ENCODE data around the gene ATXN2. TPM values are rescaled to one million over a fixed set of nuclear protein-coding genes. Genes with fewer than 3 reads are reported as not detected.
"Not testable (repeated sequence)": the region's sequence is repeated elsewhere in the genome, so short reads cannot be mapped to it uniquely, and the experiment has no call there.

ATXN2 gene
- total RNA-seq, 1 experiment from 2014 or later, result 72.9 TPM

DNA sequence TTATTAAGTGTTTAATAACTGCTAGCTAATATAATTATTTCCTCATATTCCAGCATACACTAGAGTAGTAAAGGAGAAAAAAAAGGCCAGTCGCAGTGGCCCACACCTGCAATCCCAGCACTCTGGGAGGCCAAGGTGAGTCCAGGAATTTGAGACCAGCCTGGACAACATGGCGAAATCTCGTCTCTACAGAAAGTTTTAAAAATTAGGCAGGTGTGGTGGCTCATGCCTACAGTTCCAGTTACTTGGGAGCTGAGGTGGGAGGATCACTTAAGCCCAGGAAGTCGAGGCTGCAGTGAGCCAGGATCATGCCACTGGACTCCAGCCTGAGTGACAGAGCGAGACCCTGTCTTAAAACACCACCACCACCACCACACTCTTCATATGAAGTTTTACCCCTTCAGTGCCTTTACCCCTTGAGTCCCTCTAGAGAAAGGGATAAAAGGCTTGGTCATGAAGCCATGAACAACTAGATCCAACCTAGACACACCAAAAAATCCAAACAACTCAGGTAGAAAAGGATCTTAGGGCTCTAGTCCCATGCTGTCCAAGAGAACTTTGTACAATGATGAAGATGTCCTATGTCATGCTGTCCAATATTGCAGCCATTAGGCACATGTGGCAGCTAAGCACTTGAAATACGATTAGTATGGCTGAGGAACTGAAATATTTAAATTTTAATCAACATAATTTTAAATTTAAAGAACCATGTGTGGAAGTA, 29.6 kb downstream of the ATXN2 start:
- Histone ChIP-seq H3K4me2 (ENCODE audit: insufficient read depth, insufficient read length, low read length) (no peak overlapping the region), H3K14ac (ENCODE audit: insufficient read depth, low read length) (no peak overlapping the region), H2AK5ac (ENCODE audit: insufficient read length, low read length) (no peak overlapping the region), H2BK12ac (ENCODE audit: insufficient read length, low read depth, low read length) (no peak overlapping the region), H3K9ac (ENCODE audit: extremely low read depth, insufficient read length, low read length) (no peak overlapping the region), H3K79me1 (ENCODE audit: insufficient read depth, low read depth, low read length, poor library complexity, severe bottlenecking) (peaks cover 10% of the 10 kb centered on the region), H3K18ac (ENCODE audit: insufficient read length, low read depth, low read length) (no peak overlapping the region), H3K4ac (ENCODE audit: low read depth, low read length) (no peak overlapping the region), H3K9me3 (ENCODE audit: control insufficient read depth, low read depth, low read length) (no peaks in the 10 kb centered on the region), H3K27me3 (ENCODE audit: insufficient read depth, low read length) (no peaks in the 10 kb centered on the region), H3T11ph (ENCODE audit: low read length) (no peak overlapping the region), H4K8ac (replicated peaks; ENCODE audit: insufficient read length, low read depth, low read length) (no peak overlapping the region), H3K27ac (ENCODE audit: insufficient read length, low read depth, low read length) (no peak overlapping the region), H3K79me2 (ENCODE audit: insufficient read depth, low read length) (peaks cover 6% of the 10 kb centered on the region; the same call in 1 of the 2 replicates), H2BK5ac (ENCODE audit: insufficient read length, low read length) (no peak overlapping the region), H2BK120ac (ENCODE audit: low read depth, low read length, poor library complexity, severe bottlenecking) (no peak overlapping the region), H4K20me1 (ENCODE audit: control insufficient read depth, insufficient read depth, insufficient read length) (no peaks in the 10 kb centered on the region), H4K5ac (ENCODE audit: insufficient read length, low read depth, low read length) (no peak overlapping the region), H4K91ac (ENCODE audit: insufficient read length, low read depth, low read length) (no peak overlapping the region), H3K56ac (ENCODE audit: insufficient read length, low read depth, low read length) (no peak overlapping the region), H2AFZ (ENCODE audit: low read length) (no peak overlapping the region), H3K23ac (ENCODE audit: insufficient read length, low read depth, low read length) (no peak overlapping the region), H2BK20ac (ENCODE audit: low read depth, low read length, poor library complexity, severe bottlenecking) (no peak overlapping the region), H3K23me2 (ENCODE audit: insufficient read length, low read depth, low read length, poor library complexity, severe bottlenecking) (no peaks in the 10 kb centered on the region), H3K4me1 (ENCODE audit: insufficient read depth, low read length) (no peaks in the 10 kb centered on the region), H2BK15ac (ENCODE audit: low read depth, low read length) (no peak overlapping the region)
- peak; percentile 18 for DNase-seq
- no peaks in the 10 kb centered on the region for H3K27me3 Mint-ChIP-seq (ENCODE audit: low read depth)
- no peak for TF ChIP-seq CTCF (conservative IDR thresholded peaks at IDR 0.05)
- no peaks in the 10 kb centered on the region for H3K9me3 Mint-ChIP-seq
- no peaks in the 10 kb centered on the region; a peak in 1 of 7 replicates for H3K36me3 Mint-ChIP-seq (ENCODE audit: insufficient read depth in 1 of 3, low read depth in 3 of 3)
- H3K4me3 Mint-ChIP-seq, result no peak overlapping the region
- H3K4me1 Mint-ChIP-seq, result peaks cover 6 to 9% of the 10 kb centered on the region in 2 experiments
- no CpG with 5 or more reads among the region's 6 CpGs for WGBS (ENCODE audit: extremely low coverage, insufficient read length, low lambda C conversion rate)
- peak overlapping the region in 2 of 3 experiments; percentile 78 to 94; a peak in 4 of 7 replicates for H3K27ac Mint-ChIP-seq

DNA sequence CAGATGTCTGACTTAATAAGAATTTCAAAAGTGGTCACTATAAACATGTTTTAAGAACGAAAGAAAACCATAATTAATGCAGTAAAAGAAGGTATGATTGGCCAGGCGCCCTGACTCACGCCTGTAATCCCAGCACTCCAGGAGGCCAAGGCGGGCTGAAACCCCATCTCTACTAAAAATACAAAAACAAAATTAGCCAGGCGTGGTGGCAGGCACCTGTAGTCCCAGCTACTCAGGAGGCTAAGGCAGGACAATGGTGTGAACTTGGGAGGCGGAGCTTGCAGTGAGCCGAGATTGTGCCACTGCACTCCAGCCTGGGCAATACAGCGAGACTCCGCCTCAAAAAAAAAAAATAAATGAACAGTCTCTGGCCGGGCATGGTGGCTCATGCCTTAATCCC, 38.3 kb downstream of the ATXN2 start:
- H3K4me3 Mint-ChIP-seq, result not testable (repeated sequence)
- no CpG with 5 or more reads among the region's 10 CpGs for WGBS (ENCODE audit: extremely low coverage, insufficient read length, low lambda C conversion rate)

More for the DNA sequence above, 38.3 kb downstream of the ATXN2 start:
- H2AK5ac ChIP-seq (ENCODE audit: insufficient read length, low read length); H2BK15ac ChIP-seq (ENCODE audit: low read depth, low read length); H2BK5ac ChIP-seq (ENCODE audit: insufficient read length, low read length); H4K91ac ChIP-seq (ENCODE audit: insufficient read length, low read depth, low read length); H3K4me2 ChIP-seq (ENCODE audit: insufficient read depth, insufficient read length, low read length); H3K23ac ChIP-seq (ENCODE audit: insufficient read length, low read depth, low read length); H3K23me2 ChIP-seq (ENCODE audit: insufficient read length, low read depth, low read length, poor library complexity, severe bottlenecking); H3T11ph ChIP-seq (ENCODE audit: low read length); H3K4me1 ChIP-seq (ENCODE audit: insufficient read depth, low read length); H3K27ac Mint-ChIP-seq; H3K4me1 Mint-ChIP-seq; H4K8ac ChIP-seq (replicated peaks; ENCODE audit: insufficient read length, low read depth, low read length); H2BK12ac ChIP-seq (ENCODE audit: insufficient read length, low read depth, low read length); H3K18ac ChIP-seq (ENCODE audit: insufficient read length, low read depth, low read length); H3K27me3 ChIP-seq (ENCODE audit: insufficient read depth, low read length); H3K9me3 Mint-ChIP-seq; H3K56ac ChIP-seq (ENCODE audit: insufficient read length, low read depth, low read length); H2AFZ ChIP-seq (ENCODE audit: low read length); H3K9me3 ChIP-seq (ENCODE audit: control insufficient read depth, low read depth, low read length); H3K36me3 Mint-ChIP-seq (ENCODE audit: insufficient read depth in 1 of 3, low read depth in 3 of 3); H3K9ac ChIP-seq (ENCODE audit: extremely low read depth, insufficient read length, low read length); H3K79me1 ChIP-seq (ENCODE audit: insufficient read depth, low read depth, low read length, poor library complexity, severe bottlenecking); H3K4ac ChIP-seq (ENCODE audit: low read depth, low read length); H3K79me2 ChIP-seq (ENCODE audit: insufficient read depth, low read length); H4K5ac ChIP-seq (ENCODE audit: insufficient read length, low read depth, low read length); H3K27ac ChIP-seq (ENCODE audit: insufficient read length, low read depth, low read length); H3K27me3 Mint-ChIP-seq (ENCODE audit: low read depth); H3K14ac ChIP-seq (ENCODE audit: insufficient read depth, low read length); H2BK120ac ChIP-seq (ENCODE audit: low read depth, low read length, poor library complexity, severe bottlenecking); H4K20me1 ChIP-seq (ENCODE audit: control insufficient read depth, insufficient read depth, insufficient read length); H2BK20ac ChIP-seq (ENCODE audit: low read depth, low read length, poor library complexity, severe bottlenecking); DNase-seq: not testable (repeated sequence)

Measured in H9 (cell line).